Naive thymus-derived CD4-positive, alpha-beta T cell (primary cell): ENCODE measurements around the gene C1orf105. TPM values are rescaled to one million over a fixed set of nuclear protein-coding genes. Genes with fewer than 3 reads are reported as not detected.

ENCODE experiments used
- ATAC-seq: fragments of 150-1000 bp; cut with Tn5 transposase; 2 replicates; pipeline ENCODE4 v1.10.0; 2021; ENCODE audit warnings: mild to moderate bottlenecking, moderate library complexity
- CTCF ChIA-PET: fragments of 350-600 bp; sonication (Branson Sonifier 250); formaldehyde crosslinking; loops from one replicate; lab custom pipeline; 2021; ENCODE audit warnings: antibody characterized with exemption; lab: Charles Lee
- POLR2A ChIA-PET: fragments of 350-600 bp; sonication (Branson Sonifier 250); formaldehyde crosslinking; loops from one replicate; lab custom pipeline; 2021; ENCODE audit warnings: antibody characterized with exemption, inconsistent platforms; lab: Charles Lee
- DNase-seq, 9 donors: peaks; one replicate each; pipeline versions ENCODE4 v3.0.0 to v3.0.0-alpha.2; 2020 to 2022; ENCODE audit warnings: mixed read lengths in 1 of 9
- H3K27ac ChIP-seq: one replicate; pipeline ENCODE4 v1.7.0; 2013; ENCODE audit warnings: mild to moderate bottlenecking, low read depth, low read length, moderate library complexity
- H3K27me3 ChIP-seq, 2 donors: one replicate each; pipeline ENCODE4 v1.7.0; 2013; ENCODE audit warnings: low read length in 2 of 2, mild to moderate bottlenecking in 2 of 2, moderate library complexity in 2 of 2; ENCODE audit not compliant: control insufficient read depth in 2 of 2, insufficient read depth in 2 of 2
- H3K36me3 ChIP-seq, 3 experiments: 1 replicate in 2 of 3; 2 replicates in 1 of 3; pipeline ENCODE4 v1.7.0; 2013; ENCODE audit warnings: low read length in 3 of 3, mild to moderate bottlenecking in 3 of 3, moderate library complexity in 1 of 3; ENCODE audit not compliant: insufficient read depth in 3 of 3, control insufficient read depth in 2 of 3
- H3K4me1 ChIP-seq, 2 donors: one replicate each; pipeline ENCODE4 v1.7.0; 2013; ENCODE audit warnings: low read length in 2 of 2, mild to moderate bottlenecking in 2 of 2, moderate library complexity in 1 of 2; ENCODE audit not compliant: control insufficient read depth in 2 of 2, insufficient read depth in 2 of 2
- H3K4me3 ChIP-seq: 2 replicates; pipeline ENCODE4 v1.7.0; 2013; ENCODE audit warnings: mild to moderate bottlenecking, low read length
- H3K9me3 ChIP-seq, 3 experiments: 1 replicate in 2 of 3; 2 replicates in 1 of 3; pipeline ENCODE4 v1.7.0; 2013; ENCODE audit warnings: low read length in 3 of 3; ENCODE audit not compliant: control insufficient read depth in 2 of 3
- H3K27ac Mint-ChIP-seq, 9 donors: one replicate each; pipeline ENCODE4 v1.8.0; 2020 to 2022; ENCODE audit warnings: mixed read lengths in 9 of 9, mild to moderate bottlenecking in 8 of 9, moderate library complexity in 5 of 9, inconsistent platforms in 2 of 9
- H3K27me3 Mint-ChIP-seq, 5 donors: one replicate each; pipeline ENCODE4 v1.8.0; 2021 to 2022; ENCODE audit warnings: mixed read lengths in 5 of 5, mild to moderate bottlenecking in 1 of 5
- H3K36me3 Mint-ChIP-seq, 5 donors: one replicate each; pipeline ENCODE4 v1.8.0; 2020 to 2022; ENCODE audit warnings: mixed read lengths in 5 of 5, mild to moderate bottlenecking in 3 of 5, inconsistent platforms in 1 of 5
- H3K4me1 Mint-ChIP-seq, 7 donors: one replicate each; pipeline ENCODE4 v1.8.0; 2020 to 2022; ENCODE audit warnings: mixed read lengths in 7 of 7, mild to moderate bottlenecking in 3 of 7, inconsistent platforms in 1 of 7
- H3K4me3 Mint-ChIP-seq, 10 donors: one replicate each; pipeline ENCODE4 v1.8.0; 2020 to 2022; ENCODE audit warnings: mild to moderate bottlenecking in 10 of 10, mixed read lengths in 10 of 10, moderate library complexity in 6 of 10, inconsistent platforms in 2 of 10
- H3K9me3 Mint-ChIP-seq, 11 donors: one replicate each; pipeline ENCODE4 v1.8.0; 2020 to 2022; ENCODE audit warnings: mixed read lengths in 11 of 11, mild to moderate bottlenecking in 4 of 11, inconsistent platforms in 1 of 11, moderate library complexity in 1 of 11
- intact Hi-C, 2 donors: fragments of 100-400 bp; cut with micrococcal nuclease; formaldehyde crosslinking; loops; one replicate each; pipeline ENCODE4 v1.15.1; 2023
- polyA plus RNA-seq, 2 donors: library from polyadenylated mRNA; unstranded; fragments of 300-500 nt; fragmentation: Illumina TruSeq; gene quantifications; one replicate each; pipeline ENCODE4 v1.2.3, GENCODE V29; 2021
- total RNA-seq, 6 experiments: library from RNA in 5 of 6; stranded (reverse) in 5 of 6; gene quantifications; 1 replicate in 5 of 6; 2 replicates in 1 of 6; pipeline ENCODE4 v1.2.3 and lab custom pipeline; 2021 to 2026

Gene C1orf105
- total and polyA plus RNA-seq, 7 experiments from 2014 or later: 0.86 TPM; not detected in 6

DNA sequence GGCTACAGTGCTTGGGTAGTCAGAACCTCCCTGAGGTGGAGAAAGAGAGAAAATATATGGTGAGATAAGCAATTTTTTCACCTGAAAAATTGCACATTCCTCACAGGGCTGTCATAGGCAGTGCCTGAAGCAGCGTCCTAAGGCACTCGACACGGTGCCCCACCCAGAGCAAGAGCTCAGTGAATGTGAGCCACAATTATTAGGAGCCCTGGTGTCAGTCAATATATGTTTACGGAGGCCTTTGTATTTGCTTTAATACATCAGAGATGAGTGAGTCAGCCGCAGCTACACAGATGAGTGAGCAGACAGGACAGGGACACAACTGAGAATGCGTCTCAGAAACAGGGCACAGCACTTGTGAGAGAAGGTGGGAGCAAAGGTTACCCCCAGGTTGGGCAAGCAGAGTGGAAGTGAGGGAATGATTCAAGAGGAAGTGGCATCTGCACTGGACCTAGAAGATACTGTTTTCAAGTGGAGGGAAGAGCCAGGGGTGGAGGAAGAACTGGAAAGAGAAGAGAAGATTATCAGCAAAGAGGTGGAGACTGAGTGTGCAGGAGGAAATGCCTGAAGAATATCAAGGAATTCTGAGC lies 28.6 kb downstream of the C1orf105 start:
- H3K4me1 ChIP-seq: peaks cover 5 to 7% of the 10 kb centered on the region in 2 donors
- H3K4me3 Mint-ChIP-seq: no peak overlapping the region
- intact Hi-C loops: loop anchor here (10.0 kb wide), 2 partner anchors 964 to 1266 kb away; partner anchors contain the start of genes PRRC2C (in 2 of the 2) and KLHL20 (in 1 of the 2)
- no peak overlapping the region for H3K4me3 ChIP-seq
- H3K27me3 Mint-ChIP-seq: peaks cover 0 to under 1% (median 0%) of the 10 kb centered on the region in 5 donors
- ATAC-seq: no peak
- H3K9me3 ChIP-seq: no peaks in the 10 kb centered on the region
- DNase-seq: no peak
- no peaks in the 10 kb centered on the region for H3K36me3 Mint-ChIP-seq
- no peaks in the 10 kb centered on the region for H3K27me3 ChIP-seq
- POLR2A ChIA-PET: interaction anchor here (1.0 to 1.6 kb wide), 2 partner anchors 17 to 89 kb away, joined by 3 to 5 read pairs; no protein-coding TSS in a partner anchor
- no peaks in the 10 kb centered on the region for H3K36me3 ChIP-seq
- no peaks in the 10 kb centered on the region for H3K9me3 Mint-ChIP-seq
- CTCF ChIA-PET: interaction anchor here (1.1 kb wide), 2 partner anchors 21 to 100 kb away, joined by 3 to 4 read pairs; no protein-coding TSS in a partner anchor
- H3K4me1 Mint-ChIP-seq: peaks cover 5 to 29% (median 23%) of the 10 kb centered on the region in 7 donors
- peak overlapping the region in 3 of 9 donors; percentile 2 to 66 (median 41) for H3K27ac Mint-ChIP-seq
- no peak overlapping the region for H3K27ac ChIP-seq

DNA sequence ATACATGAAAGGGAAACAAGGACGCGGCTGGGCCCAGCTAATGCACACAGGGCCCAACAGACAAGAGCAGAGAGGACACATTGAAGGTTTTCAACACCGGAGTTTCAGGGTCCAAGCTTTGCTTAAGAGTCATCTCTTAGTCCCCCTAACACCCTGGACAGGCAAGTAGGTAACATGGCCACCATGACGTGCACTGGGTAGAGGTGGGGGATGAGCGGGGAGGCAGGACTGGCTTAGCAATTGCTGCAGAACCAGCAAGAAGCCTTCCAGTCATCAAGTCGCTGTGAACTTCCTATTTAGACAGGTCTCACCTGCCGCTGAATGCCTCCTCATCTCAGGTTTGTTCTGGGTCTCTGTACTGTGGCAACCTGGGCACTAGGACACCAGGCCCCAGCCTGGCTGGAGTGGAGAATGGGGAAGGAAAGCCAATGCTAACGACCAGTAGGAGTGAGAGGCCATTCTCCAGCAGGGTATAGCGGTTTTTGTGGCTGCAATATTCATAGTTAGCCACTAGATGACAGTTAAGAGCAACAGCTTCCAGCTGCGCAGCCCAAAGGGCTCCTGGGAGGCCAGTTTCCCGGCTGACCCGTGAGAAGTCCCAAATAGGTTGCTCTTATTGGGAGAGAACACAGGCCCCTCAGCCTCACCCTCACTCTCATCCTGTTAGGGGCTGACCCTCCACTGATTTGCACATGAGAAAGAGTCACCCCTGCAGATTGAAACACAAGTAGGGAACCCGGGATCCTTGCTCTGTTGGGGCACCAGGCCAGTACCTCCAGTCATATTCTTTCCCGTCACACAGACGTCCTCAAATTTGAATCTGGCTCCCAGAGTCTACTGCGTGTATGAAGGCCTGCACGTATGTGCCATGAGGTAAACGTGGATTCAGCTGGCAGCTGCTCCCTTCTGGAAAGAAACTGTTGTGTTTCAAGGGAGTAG lies 29.4 kb downstream of the C1orf105 start:
- Mint-ChIP-seq H3K4me3 (peak overlapping the region in 4 of 10 donors; percentile 35 to 67 (median 56)), H3K9me3 (no peaks in the 10 kb centered on the region), H3K4me1 (peaks cover 0 to 23% (median 18%) of the 10 kb centered on the region in 7 donors), H3K27ac (peak overlapping the region in 4 of 9 donors; percentile 45 to 90 (median 87)), H3K36me3 (no peaks in the 10 kb centered on the region), H3K27me3 (peaks cover 0 to 3% (median 0%) of the 10 kb centered on the region in 5 donors)
- no peaks in the 10 kb centered on the region for H3K27me3 ChIP-seq
- ATAC-seq (peak; percentile 90), DNase-seq (peak in 7 of 9 donors; percentile 22 to 42 (median 32))
- intact Hi-C loops: loop anchor here (1.0 to 10.0 kb wide), 11 partner anchors 37 to 1265 kb away; partner anchors contain the start of genes PRRC2C (in 2 of the 2), KLHL20 (in 1 of the 2), METTL13 (in 1 of the 2) and SUCO (in 1 of the 2)
- H3K27ac ChIP-seq: no peak overlapping the region
- H3K36me3 ChIP-seq: no peaks in the 10 kb centered on the region
- H3K9me3 ChIP-seq: no peaks in the 10 kb centered on the region
- CTCF ChIA-PET: interaction anchor here (0.6 to 2.2 kb wide), 17 partner anchors 10 to 1617 kb away, joined by 3 to 13 read pairs (median 4); no protein-coding TSS in a partner anchor
- no peaks in the 10 kb centered on the region for H3K4me1 ChIP-seq
- no peak overlapping the region for H3K4me3 ChIP-seq
- POLR2A ChIA-PET: interaction anchor here (0.9 to 2.2 kb wide), 11 partner anchors 16 to 1265 kb away, joined by 3 to 17 read pairs (median 3); partner anchors contain the start of genes KLHL20 and SUCO

DNA sequence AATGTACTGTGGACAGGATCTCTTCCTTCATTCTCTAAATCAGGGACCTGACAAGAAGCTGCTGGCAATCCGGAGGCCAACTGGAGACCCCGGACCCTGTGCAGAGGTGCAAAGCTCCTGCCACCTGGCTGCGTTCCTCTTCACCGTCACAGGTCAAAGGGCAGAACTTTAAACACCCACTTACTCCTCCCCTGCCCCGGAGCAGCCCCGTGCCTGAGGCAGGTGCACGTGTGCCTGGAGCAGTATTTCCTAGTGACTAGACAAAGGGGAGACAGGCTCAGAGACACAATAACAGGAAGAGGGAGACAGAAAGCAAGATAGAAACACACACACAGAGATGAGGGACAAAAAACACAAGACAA lies 30.0 kb downstream of the C1orf105 start:
- no peak overlapping the region for H3K4me3 ChIP-seq
- CTCF ChIA-PET: interaction anchor here (0.6 to 2.2 kb wide), 16 partner anchors 10 to 1617 kb away, joined by 3 to 13 read pairs (median 4); no protein-coding TSS in a partner anchor
- H3K4me3 Mint-ChIP-seq: peak overlapping the region in 3 of 10 donors; percentile 51 to 67 (median 62)

DNA sequence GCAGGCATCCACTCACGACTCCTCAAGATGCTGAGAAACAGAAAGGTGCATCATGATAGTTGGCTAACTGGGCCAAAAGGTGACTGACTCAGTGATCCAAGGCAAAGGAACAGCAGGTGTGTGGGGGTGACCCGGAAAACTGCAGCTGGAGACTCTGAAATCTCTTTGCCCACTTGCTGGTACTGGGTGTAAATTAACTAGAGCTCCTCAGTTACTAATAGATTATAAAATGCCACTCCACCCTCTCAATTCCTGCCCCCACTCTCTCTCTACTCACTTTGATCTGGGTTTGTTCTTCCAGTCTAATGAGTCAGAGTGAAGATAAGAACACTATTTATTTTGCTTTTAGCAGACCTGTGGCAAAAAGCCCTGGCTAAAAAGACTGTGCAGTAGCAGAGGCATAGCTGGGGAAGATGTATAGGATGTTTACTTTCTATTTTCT lies 30.5 kb downstream of the C1orf105 start:
- CTCF ChIA-PET: interaction anchor here (0.6 to 2.2 kb wide), 18 partner anchors 9 to 651 kb away, joined by 3 to 13 read pairs (median 4); no protein-coding TSS in a partner anchor
- Mint-ChIP-seq H3K4me1 (peaks cover 0 to 23% (median 18%) of the 10 kb centered on the region in 7 donors), H3K27ac (peak overlapping the region in 4 of 9 donors; percentile 45 to 90 (median 87)), H3K9me3 (no peaks in the 10 kb centered on the region), H3K4me3 (peak overlapping the region in 3 of 10 donors; percentile 51 to 67 (median 62)), H3K27me3 (peaks cover 0 to 3% (median 0%) of the 10 kb centered on the region in 5 donors), H3K36me3 (no peaks in the 10 kb centered on the region)
- ATAC-seq: peak; percentile 33
- no peaks in the 10 kb centered on the region for H3K9me3 ChIP-seq
- POLR2A ChIA-PET: interaction anchor here (0.8 to 2.2 kb wide), 12 partner anchors 9 to 1264 kb away, joined by 3 to 17 read pairs (median 3); partner anchors contain the start of genes KLHL20 and SUCO
- no peaks in the 10 kb centered on the region for H3K36me3 ChIP-seq
- H3K4me3 ChIP-seq: no peak overlapping the region
- no peaks in the 10 kb centered on the region for H3K27me3 ChIP-seq
- H3K27ac ChIP-seq: no peak overlapping the region
- peak in 1 of 9 donors; percentile 17 for DNase-seq
- H3K4me1 ChIP-seq: no peaks in the 10 kb centered on the region
- intact Hi-C loops: loop anchor here (1.0 to 2.0 kb wide), 5 partner anchors 10 to 670 kb away; partner anchors contain the start of gene METTL13 (in 1 of the 2)

More for the DNA sequence above, 30.0 kb downstream of the C1orf105 start:
- Histone ChIP-seq H3K27me3 (no peaks in the 10 kb centered on the region), H3K4me1 (no peaks in the 10 kb centered on the region), H3K36me3 (no peaks in the 10 kb centered on the region), H3K9me3 (no peaks in the 10 kb centered on the region), H3K27ac (no peak overlapping the region)
- ATAC-seq (peak; percentile 65), DNase-seq (peak in 1 of 9 donors; percentile 27)
- peaks cover 0 to 3% (median 0%) of the 10 kb centered on the region in 5 donors for H3K27me3 Mint-ChIP-seq
- peak overlapping the region in 4 of 9 donors; percentile 45 to 90 (median 87) for H3K27ac Mint-ChIP-seq
- no peaks in the 10 kb centered on the region for H3K9me3 Mint-ChIP-seq
- H3K36me3 Mint-ChIP-seq: no peaks in the 10 kb centered on the region
- intact Hi-C loops: loop anchor here (1.0 to 2.0 kb wide), 9 partner anchors 36 to 670 kb away; partner anchors contain the start of genes METTL13 (in 1 of the 2) and SUCO (in 1 of the 2)
- peaks cover 0 to 23% (median 18%) of the 10 kb centered on the region in 7 donors for H3K4me1 Mint-ChIP-seq
- POLR2A ChIA-PET: interaction anchor here (0.9 to 2.2 kb wide), 10 partner anchors 16 to 1264 kb away, joined by 3 to 17 read pairs (median 3); partner anchors contain the start of genes KLHL20 and SUCO

DNA sequence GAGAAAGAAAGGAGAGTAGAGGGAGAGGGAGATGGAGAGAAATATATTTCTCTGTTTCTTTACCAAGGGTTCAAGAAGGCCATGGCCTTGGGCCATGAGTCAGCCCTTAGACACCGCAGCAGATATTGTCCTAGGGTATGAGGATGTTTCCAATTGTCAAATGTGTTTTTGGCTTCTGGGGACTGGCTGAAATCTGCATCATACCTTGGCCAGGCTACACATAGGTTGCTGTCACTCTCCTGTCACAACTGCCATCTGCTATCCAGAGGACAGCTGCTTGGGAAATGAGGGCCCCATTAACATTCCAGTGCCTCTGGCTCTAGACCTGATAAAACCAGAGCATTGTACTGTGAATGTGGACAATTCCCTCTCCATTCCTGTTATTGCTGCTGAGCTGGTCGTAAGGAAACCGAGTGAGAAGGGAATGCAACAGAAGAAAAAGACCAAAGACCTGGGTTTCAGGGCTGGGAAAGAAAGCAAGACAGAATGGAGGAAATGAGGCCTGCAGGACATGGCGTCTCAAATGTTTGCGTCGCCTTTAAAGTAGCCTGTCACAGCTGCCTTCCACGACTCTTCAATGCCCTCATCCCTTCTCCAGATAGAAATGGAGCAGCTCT lies 32.2 kb downstream of the C1orf105 start:
- DNase-seq (no peak), ATAC-seq (no peak)
- H3K4me3 Mint-ChIP-seq: no peak overlapping the region
- intact Hi-C loops: no loop called here
- H3K27me3 ChIP-seq: no peaks in the 10 kb centered on the region
- H3K9me3 Mint-ChIP-seq: no peaks in the 10 kb centered on the region
- no peaks in the 10 kb centered on the region for H3K36me3 Mint-ChIP-seq
- H3K27ac Mint-ChIP-seq: no peak overlapping the region
- ChIA-PET CTCF (interaction anchor here (0.8 to 1.0 kb wide), 2 partner anchors 23 to 450 kb away, joined by 3 read pairs; no protein-coding TSS in a partner anchor), POLR2A (interaction anchor here (0.5 to 1.0 kb wide), 3 partner anchors 10 to 246 kb away, joined by 3 to 4 read pairs (median 3); no protein-coding TSS in a partner anchor)
- no peak overlapping the region for H3K4me3 ChIP-seq
- H3K9me3 ChIP-seq: no peaks in the 10 kb centered on the region
- H3K4me1 ChIP-seq: no peaks in the 10 kb centered on the region
- H3K27me3 Mint-ChIP-seq: peaks cover 0 to 6% (median 5%) of the 10 kb centered on the region in 5 donors
- H3K36me3 ChIP-seq: no peaks in the 10 kb centered on the region
- peaks cover 0 to 23% (median 18%) of the 10 kb centered on the region in 7 donors for H3K4me1 Mint-ChIP-seq
- no peak overlapping the region for H3K27ac ChIP-seq
